DMS153 (cell line): Measurements from ENCODE around the gene SV2A.
"Not testable (repeated sequence)": the region's sequence is repeated elsewhere in the genome, so short reads cannot be mapped to it uniquely, and the experiment has no call there.

ENCODE experiments used
- DNase-seq: peaks from one replicate; lab custom pipeline; 2025; lab: John Stamatoyannopoulos, UW

The SV2A gene

GRCh38 chr1:149886396-149887195, 31.0 kb downstream of the SV2A start:
- DNase-seq: peak; percentile 100

DNA sequence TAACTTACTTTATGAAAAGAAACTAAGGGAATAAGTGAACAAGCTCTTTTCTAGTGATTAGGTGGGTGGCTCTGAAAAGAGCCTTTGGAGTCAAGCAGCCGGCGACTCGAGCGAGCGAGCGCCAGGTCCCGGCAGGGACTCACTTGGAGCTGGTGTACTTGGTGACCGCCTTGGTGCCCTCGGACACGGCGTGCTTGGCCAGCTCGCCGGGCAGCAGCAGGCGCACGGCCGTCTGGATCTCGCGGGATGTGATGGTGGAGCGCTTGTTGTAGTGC, 31.6 kb downstream of the SV2A start:
- DNase-seq: not testable (repeated sequence)

DNA sequence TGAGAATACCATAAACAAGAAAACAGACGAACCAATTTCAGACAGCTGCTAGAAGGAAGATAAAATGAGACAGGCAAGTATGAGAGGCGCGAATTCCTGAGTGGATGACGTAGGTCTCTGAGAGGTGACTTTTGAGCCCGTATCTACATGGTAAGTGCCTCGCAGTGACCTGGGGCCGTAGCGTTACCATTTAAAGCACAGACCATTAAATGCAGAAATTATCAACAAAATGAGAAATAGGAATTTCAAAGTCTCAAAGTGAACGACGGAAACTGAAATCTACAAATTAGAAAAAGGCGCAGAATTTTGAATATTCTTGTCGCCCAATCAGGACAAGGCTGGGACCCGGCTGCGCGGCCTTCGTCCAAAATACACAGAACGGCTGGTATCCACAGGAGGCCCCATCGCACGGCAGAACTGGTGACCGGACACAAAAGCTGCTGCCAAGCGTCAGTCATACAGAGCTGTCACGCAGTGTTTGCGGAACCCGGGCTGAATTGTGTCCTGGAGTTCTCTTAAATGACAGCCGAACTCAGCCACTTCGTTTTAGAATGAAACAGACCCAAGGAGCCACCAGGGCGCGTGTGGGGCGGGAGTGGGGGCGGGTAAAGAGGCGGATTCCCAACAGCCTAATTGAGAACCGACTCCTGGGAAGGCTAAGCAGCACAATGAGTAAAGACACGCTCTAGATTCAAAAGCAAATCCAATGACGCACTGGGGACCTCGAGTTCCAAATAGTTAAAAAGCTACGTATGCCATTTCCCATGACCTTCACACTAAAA, 32.1 kb downstream of the SV2A start:
- DNase-seq: peak; percentile 90

GRCh38 chr1:149884433-149885338, 33.0 kb downstream of the SV2A start:
- DNase-seq: peak; percentile 63

DNA sequence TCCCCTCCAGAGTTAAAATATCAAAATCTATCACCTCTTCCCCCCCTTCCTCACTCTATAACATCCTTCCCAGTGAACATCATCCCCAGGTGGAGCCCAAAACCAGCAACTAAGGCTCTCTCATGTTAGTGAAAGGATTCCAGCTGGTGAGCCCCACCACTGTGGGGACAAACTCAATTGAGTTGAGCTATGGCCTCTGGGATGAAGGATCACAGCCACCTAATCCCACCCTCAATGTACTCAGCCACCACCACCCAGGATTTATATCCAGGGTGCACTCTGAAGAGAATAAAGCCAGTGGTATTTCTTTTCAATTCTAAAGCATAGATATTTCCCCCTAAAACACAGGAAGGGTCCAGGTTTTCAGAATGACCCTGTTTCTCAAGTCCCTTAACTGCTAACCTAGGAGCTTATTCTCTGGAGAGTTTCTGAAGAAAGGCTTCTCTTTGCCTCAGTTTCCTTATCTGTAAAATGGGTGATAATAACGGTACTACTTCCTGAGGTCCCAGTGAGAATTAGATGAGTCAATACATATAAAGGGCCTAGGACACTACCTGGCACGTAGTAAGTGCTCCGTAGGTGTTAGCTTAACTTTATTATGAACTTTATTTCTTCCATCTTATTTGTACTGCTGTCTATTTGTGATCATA, 33.9 kb downstream of the SV2A start:
- DNase-seq: no peak

GRCh38 chr1:149881876-149882275, 35.8 kb downstream of the SV2A start:
- DNase-seq: no peak

DNA sequence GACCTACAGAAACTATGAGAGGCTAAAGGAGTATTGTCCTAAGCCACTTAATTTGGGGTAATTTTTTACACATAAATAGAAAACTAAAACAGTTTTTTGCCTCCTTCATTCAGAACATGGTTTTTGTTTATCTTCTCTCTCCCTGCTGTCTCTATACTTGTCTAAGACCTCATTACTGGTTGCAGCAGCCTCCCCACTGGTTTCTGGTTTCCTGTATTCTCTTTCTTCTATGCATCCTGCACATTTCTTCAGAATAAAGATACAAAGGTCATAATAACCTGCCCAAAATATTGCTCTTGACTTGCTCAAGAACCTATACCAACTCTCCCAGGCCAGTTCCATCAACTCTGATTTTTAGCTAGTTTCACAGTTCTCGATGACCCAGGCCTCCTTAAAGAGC, 38.1 kb downstream of the SV2A start:
- no peak for DNase-seq

DNA sequence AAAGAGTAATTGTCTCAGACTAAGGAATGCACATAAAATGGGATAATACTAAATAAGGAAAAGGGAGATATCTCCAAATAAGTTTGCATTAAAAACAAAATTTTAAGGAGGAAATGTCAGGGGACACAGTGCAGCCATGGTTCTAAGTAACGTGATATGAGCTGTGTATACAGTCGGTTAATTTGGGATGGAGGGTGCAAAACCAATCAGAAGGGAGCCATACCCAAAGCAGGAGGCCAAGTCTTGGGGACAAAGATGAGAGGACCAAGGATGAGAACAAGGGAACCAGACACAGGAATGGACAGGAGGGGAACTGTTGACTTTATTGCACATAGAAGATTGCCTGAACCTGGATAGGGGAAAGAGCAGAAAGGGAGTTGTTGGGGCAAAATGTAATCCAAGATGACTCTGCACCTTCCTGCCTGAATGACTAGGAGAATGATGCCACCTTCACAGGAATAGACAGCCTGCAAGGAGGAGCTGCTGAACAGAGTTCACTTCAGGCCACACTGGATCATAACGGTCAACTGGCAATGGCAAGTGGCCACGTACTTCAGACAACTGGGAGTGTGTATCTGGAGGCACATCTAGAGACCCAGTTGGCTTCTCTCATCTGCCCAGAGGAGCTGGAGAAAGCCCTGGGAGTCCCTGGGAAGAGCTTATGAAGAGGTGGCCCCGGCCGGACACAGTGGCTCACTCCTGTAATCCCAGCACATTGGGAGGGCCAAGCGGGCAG, 40.3 kb downstream of the SV2A start:
- DNase-seq: no peak

DNA sequence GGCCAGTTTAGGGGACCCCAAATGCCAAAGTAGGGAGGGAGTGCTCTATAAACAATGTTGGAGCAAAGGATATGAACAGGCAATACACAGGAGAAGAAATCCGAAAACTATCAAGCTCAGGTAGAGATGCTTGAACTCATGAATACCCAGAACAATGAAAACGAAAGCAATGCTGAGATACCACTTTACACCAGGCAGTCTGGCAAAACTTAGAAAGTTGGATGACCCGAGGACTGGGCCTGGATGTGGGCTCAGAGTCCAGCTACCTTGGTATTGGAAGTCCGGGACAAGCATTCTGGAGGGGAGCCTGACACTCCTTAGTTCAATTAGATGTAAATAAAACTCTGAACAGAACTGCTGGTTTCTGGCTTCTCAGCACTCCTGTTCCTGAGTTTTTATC, 44.6 kb downstream of the SV2A start:
- not testable (repeated sequence) for DNase-seq

DNA sequence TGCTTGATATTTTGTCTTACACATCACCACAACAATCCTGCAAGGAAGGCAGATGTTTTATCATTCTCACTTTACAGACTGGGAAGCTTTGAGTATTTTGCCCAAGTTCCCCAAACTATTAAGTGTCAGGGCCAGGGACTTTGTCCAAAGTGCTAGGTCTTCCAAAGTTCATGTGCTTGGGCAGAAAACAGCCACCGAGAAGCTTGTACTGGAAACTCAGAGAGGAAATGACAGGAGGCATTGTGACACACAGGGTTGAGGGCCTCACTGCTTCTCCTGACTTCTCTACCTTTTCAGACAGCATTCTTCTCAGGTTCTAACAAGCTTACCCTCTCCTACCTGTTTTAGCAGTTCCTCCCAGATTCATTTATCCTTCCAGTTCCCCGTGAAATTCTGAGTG, 50.8 kb downstream of the SV2A start:
- DNase-seq: not testable (repeated sequence)

GRCh38 chr1:149861497-149862054, 56.1 kb downstream of the SV2A start:
- DNase-seq: not testable (repeated sequence)

- DNase-seq: not testable (repeated sequence)
Observed at GRCh38 chr1:149860684-149861496, 56.8 kb downstream of the SV2A start.

DNA sequence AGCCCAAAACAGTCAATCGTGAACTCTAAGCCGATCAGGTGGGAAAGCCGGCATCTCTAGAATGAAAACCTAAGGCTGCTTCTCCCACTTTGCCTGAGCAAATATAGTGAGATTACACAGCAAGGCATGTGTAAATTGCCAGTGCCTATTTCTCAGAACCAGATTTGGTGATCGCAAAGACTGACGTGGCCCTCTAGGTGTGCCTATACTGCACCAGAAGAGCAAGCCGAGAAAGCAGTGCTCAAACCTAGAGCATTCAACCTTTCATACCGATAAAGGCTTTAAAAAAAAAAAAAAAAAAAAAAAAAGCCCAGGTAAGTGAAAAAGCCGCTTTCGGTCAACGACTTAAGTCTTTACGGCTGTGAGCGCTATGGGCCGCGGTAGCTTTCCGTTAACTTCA, 57.4 kb downstream of the SV2A start:
- not testable (repeated sequence) for DNase-seq
